Central memory CD8-positive, alpha-beta T cell (primary cell): ENCODE measurements around the gene PLTP.
A peak's percentile ranks its signal among the peaks of the same experiment; 100 is the strongest.
"Not testable (repeated sequence)": the region's sequence is repeated elsewhere in the genome, so short reads cannot be mapped to it uniquely, and the experiment has no call there.

Experiments
- ATAC-seq: fragments of 150-1000 bp; cut with Tn5 transposase; replicated peaks from 2 replicates; pipeline ENCODE4 v1.10.0; 2022; ENCODE audit warnings: mild to moderate bottlenecking, moderate FRiP score, moderate number of reproducible peaks; ENCODE audit not compliant: poor library complexity, severe bottlenecking; ENCODE audit errors: extremely low read depth
- DNase-seq, 2 donors: peaks; one replicate each; pipeline ENCODE4 v3.0.0; 2021; ENCODE audit warnings: low spot score in 2 of 2
- H3K27ac Mint-ChIP-seq: one replicate; pipeline ENCODE4 v1.8.0; 2022; ENCODE audit warnings: low read depth, mild to moderate bottlenecking, moderate library complexity, mixed read lengths
- H3K27me3 Mint-ChIP-seq: one replicate; pipeline ENCODE4 v1.8.0; 2022; ENCODE audit warnings: mixed read lengths
- H3K36me3 Mint-ChIP-seq: one replicate; pipeline ENCODE4 v1.8.0; 2022; ENCODE audit warnings: mild to moderate bottlenecking, moderate library complexity, mixed read lengths; ENCODE audit not compliant: insufficient read depth
- H3K4me1 Mint-ChIP-seq: one replicate; pipeline ENCODE4 v1.8.0; 2022; ENCODE audit warnings: mixed read lengths
- H3K4me3 Mint-ChIP-seq: one replicate; pipeline ENCODE4 v1.8.0; 2022; ENCODE audit warnings: mild to moderate bottlenecking, moderate library complexity, mixed read lengths
- H3K9me3 Mint-ChIP-seq: one replicate; pipeline ENCODE4 v1.8.0; 2022; ENCODE audit warnings: mixed read lengths

Gene PLTP

GRCh38 chr20:45883100-45883469, 28.9 kb downstream of the PLTP start:
- no peak for DNase-seq
- no peaks in the 10 kb centered on the region for H3K9me3 Mint-ChIP-seq
- peak overlapping the region; percentile 90 for H3K27ac Mint-ChIP-seq
- no peak overlapping the region for H3K4me3 Mint-ChIP-seq
- peaks cover 12% of the 10 kb centered on the region for H3K36me3 Mint-ChIP-seq
- no peaks in the 10 kb centered on the region for H3K27me3 Mint-ChIP-seq
- peaks cover 26% of the 10 kb centered on the region for H3K4me1 Mint-ChIP-seq
- ATAC-seq = no peak

GRCh38 chr20:45882469-45883099, 29.4 kb downstream of the PLTP start:
- no peaks in the 10 kb centered on the region for H3K9me3 Mint-ChIP-seq
- H3K4me3 Mint-ChIP-seq = peak overlapping the region; percentile 57
- no peaks in the 10 kb centered on the region for H3K27me3 Mint-ChIP-seq
- H3K36me3 Mint-ChIP-seq = peaks cover 10% of the 10 kb centered on the region
- DNase-seq (no peak), ATAC-seq (no peak)
- H3K27ac Mint-ChIP-seq = peak overlapping the region; percentile 90
- H3K4me1 Mint-ChIP-seq = peaks cover 26% of the 10 kb centered on the region

- H3K4me3 Mint-ChIP-seq = peak within 1 kb of the TSS; percentile 76
- peak; percentile 99 for ATAC-seq
- peaks cover 13% of the 10 kb centered on the region for H3K36me3 Mint-ChIP-seq
- H3K27me3 Mint-ChIP-seq = no peaks in the 10 kb centered on the region
- H3K9me3 Mint-ChIP-seq = no peaks in the 10 kb centered on the region
- DNase-seq = peak; percentile 99
- peak within 1 kb of the TSS; percentile 90 for H3K27ac Mint-ChIP-seq
- H3K4me1 Mint-ChIP-seq = peaks cover 26% of the 10 kb centered on the region
Measured at GRCh38 chr20:45880988-45881788, 30.8 kb downstream of the PLTP start, which contains the start of gene ZSWIM1. TSS of gene ZSWIM1 (plus strand) at chr20:45881227. CDS start at chr20:45882593, 1,366 bp downstream.

- no peak overlapping the region for H3K4me3 Mint-ChIP-seq
- no peak for ATAC-seq
Measured at GRCh38 chr20:45878076-45878761, 33.7 kb downstream of the PLTP start.

GRCh38 chr20:45874576-45874975, 37.4 kb downstream of the PLTP start:
- ATAC-seq = no peak
- Mint-ChIP-seq H3K4me1 (no peaks in the 10 kb centered on the region), H3K27me3 (no peaks in the 10 kb centered on the region), H3K27ac (no peak overlapping the region), H3K36me3 (peaks cover 2% of the 10 kb centered on the region), H3K4me3 (no peak overlapping the region), H3K9me3 (no peaks in the 10 kb centered on the region)
- no peak for DNase-seq

More at GRCh38 chr20:45878076-45878761, 33.7 kb downstream of the PLTP start:
- Mint-ChIP-seq H3K36me3 (peaks cover 12% of the 10 kb centered on the region), H3K9me3 (no peaks in the 10 kb centered on the region), H3K4me1 (peaks cover 25% of the 10 kb centered on the region), H3K27me3 (no peaks in the 10 kb centered on the region), H3K27ac (no peak overlapping the region)
- no peak for DNase-seq

DNA sequence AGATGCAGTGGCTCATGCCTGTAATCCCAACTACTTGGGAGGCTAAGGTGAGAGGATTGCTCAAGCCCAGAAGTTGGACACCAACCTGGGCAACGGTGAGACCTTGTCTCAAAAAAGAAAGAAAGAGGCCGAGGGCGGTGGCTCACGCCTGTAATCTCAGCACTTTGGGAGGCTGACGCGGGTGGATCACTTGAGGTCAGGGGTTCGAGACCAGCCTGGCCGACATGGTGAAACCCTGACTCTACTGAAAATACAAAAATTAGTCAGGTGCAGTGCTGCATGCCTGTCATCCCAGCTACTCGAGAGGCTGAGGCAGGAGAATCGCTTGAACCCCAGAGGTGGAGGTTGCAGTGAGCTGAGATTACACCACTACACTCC, 37.9 kb downstream of the PLTP start:
- H3K27me3 Mint-ChIP-seq, H3K4me1 Mint-ChIP-seq, H3K27ac Mint-ChIP-seq, ATAC-seq, H3K4me3 Mint-ChIP-seq, DNase-seq, H3K9me3 Mint-ChIP-seq, H3K36me3 Mint-ChIP-seq: not testable (repeated sequence)

DNA sequence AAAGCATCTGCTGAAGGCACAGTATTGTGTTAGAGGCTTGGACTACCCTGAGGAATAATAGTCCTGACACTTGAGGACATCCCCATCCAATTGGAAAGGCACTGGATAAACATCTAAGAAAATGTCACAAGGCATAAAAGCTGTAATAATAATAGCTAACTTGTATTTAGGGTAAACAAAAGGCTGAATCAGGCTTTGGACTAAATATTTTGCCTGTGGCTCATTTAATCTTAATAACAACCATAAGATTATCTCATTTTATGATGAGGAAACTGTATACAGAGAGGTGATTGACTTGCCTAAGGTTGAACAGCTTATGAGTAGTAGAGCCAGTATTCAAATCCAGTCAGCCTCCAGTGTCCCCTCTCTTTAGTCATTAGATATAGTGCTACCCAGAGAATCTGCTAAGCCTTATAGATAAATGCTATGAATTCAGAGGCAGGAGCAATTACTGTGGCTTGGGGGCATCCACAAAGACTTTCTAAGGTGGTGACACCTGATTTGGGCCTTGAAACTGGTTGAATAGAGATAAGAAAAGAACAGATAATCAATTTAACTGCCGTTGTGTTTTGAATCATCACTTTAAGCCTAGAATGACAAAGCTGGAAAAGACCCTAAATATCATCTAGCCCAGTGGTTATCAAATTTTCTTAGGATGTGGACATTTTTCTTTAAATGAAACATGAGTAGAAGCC, 38.4 kb downstream of the PLTP start:
- H3K27me3 Mint-ChIP-seq = no peaks in the 10 kb centered on the region
- no peaks in the 10 kb centered on the region for H3K9me3 Mint-ChIP-seq
- DNase-seq (no peak), ATAC-seq (no peak)
- no peak overlapping the region for H3K4me3 Mint-ChIP-seq
- peaks cover 5% of the 10 kb centered on the region for H3K36me3 Mint-ChIP-seq
- H3K4me1 Mint-ChIP-seq = no peaks in the 10 kb centered on the region
- no peak overlapping the region for H3K27ac Mint-ChIP-seq

GRCh38 chr20:45872626-45873025, 39.3 kb downstream of the PLTP start:
- no peak for ATAC-seq
- Mint-ChIP-seq H3K27me3 (no peaks in the 10 kb centered on the region), H3K4me1 (no peaks in the 10 kb centered on the region), H3K36me3 (peaks cover 5% of the 10 kb centered on the region), H3K27ac (no peak overlapping the region), H3K4me3 (no peak overlapping the region), H3K9me3 (no peaks in the 10 kb centered on the region)
- no peak for DNase-seq

DNA sequence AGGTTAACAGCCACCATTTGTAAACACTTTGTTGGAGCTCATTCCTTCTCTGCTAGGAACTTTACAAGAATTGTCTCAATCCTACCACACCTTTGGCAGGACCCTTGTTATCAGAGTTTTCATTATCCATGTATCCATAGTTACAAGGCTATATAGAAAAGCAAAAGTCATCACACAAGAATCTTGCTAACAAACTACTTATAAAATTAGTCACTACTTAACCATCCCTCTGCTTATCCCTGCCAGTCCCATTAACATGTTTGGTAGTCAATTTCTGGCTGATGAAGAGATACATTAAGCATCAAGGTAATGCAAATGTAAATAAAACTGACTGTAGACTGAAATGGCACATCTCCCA, 44.2 kb downstream of the PLTP start:
- Mint-ChIP-seq H3K27me3 (no peaks in the 10 kb centered on the region), H3K4me3 (no peak overlapping the region), H3K4me1 (no peaks in the 10 kb centered on the region), H3K36me3 (peaks cover 2% of the 10 kb centered on the region), H3K27ac (no peak overlapping the region), H3K9me3 (no peaks in the 10 kb centered on the region)
- no peak for ATAC-seq
- DNase-seq = no peak

- ATAC-seq = no peak
- Mint-ChIP-seq H3K4me3 (no peak overlapping the region), H3K4me1 (no peaks in the 10 kb centered on the region), H3K27me3 (no peaks in the 10 kb centered on the region), H3K9me3 (no peaks in the 10 kb centered on the region), H3K36me3 (peaks cover 5% of the 10 kb centered on the region), H3K27ac (no peak overlapping the region)
- DNase-seq = no peak
Measured at GRCh38 chr20:45867136-45867818, 44.7 kb downstream of the PLTP start.

DNA sequence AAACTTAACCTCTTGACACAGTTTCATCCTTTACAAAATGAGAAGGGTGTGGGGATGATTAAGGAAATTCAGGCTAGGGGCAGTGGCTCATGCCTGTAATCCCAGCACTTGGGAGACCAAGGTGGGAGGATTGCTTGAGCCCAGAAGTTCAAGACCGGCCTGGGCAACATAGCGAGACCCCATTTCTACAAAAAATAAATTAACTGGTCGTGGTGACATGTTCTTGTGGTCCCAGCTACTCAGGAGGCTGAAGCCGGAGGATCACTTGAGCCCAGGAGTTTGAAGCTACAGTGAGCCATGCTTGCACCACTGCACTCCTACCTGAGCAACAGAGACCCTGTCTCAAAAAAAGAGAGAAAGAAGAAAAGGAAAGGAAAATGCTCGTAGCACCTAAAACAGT, 45.5 kb downstream of the PLTP start:
- DNase-seq = no peak
- Mint-ChIP-seq H3K9me3 (no peaks in the 10 kb centered on the region), H3K27ac (no peak overlapping the region), H3K4me1 (no peaks in the 10 kb centered on the region), H3K4me3 (no peak overlapping the region), H3K36me3 (peaks cover 5% of the 10 kb centered on the region), H3K27me3 (no peaks in the 10 kb centered on the region)
- no peak for ATAC-seq
